Osteoblast (primary cell): ENCODE data around the gene UBE2C. TPM values are rescaled to one million over a fixed set of nuclear protein-coding genes. Genes with fewer than 3 reads are reported as not detected.

Experiments
- DNase-seq: peaks from one replicate; pipeline ENCODE4 v3.0.0; 2011; ENCODE audit warnings: low spot score, mixed read lengths; ENCODE audit not compliant: insufficient read length; ENCODE audit errors: missing footprints
- H2AFZ ChIP-seq: 2 replicates; pipeline ENCODE4 v1.6.0; 2011; ENCODE audit warnings: mild to moderate bottlenecking, low read length
- H3K27ac ChIP-seq: 2 replicates; pipeline ENCODE4 v1.5.1; 2011; ENCODE audit warnings: mild to moderate bottlenecking, low read depth, low read length, moderate library complexity
- H3K27me3 ChIP-seq: 2 replicates; pipeline ENCODE4 v1.6.0; 2012; ENCODE audit warnings: mild to moderate bottlenecking, control low read depth, inconsistent platforms, low read length, moderate library complexity; ENCODE audit not compliant: insufficient read depth
- H3K36me3 ChIP-seq: 2 replicates; pipeline ENCODE4 v1.5.1; 2011; ENCODE audit warnings: mild to moderate bottlenecking, low read length, control low read depth, moderate library complexity; ENCODE audit not compliant: insufficient read depth
- H3K4me1 ChIP-seq: 2 replicates; pipeline ENCODE4 v1.5.1; 2011; ENCODE audit warnings: mild to moderate bottlenecking, low read length, control low read depth, moderate library complexity; ENCODE audit not compliant: insufficient read depth
- H3K4me2 ChIP-seq: 2 replicates; pipeline ENCODE4 v1.6.0; 2011; ENCODE audit warnings: mild to moderate bottlenecking, low read length; ENCODE audit not compliant: insufficient read depth
- H3K4me3 ChIP-seq: fragments of 200-600 bp; sonication (generic); 3 replicates; pipeline ENCODE4 v1.5.1; 2012; ENCODE audit warnings: mild to moderate bottlenecking, low read length, inconsistent platforms; ENCODE audit not compliant: insufficient read depth
- H3K79me2 ChIP-seq: 2 replicates; pipeline ENCODE4 v1.6.0; 2012; ENCODE audit warnings: mild to moderate bottlenecking, low read length, control low read depth, inconsistent platforms; ENCODE audit not compliant: insufficient read depth
- H3K9me3 ChIP-seq: 2 replicates; pipeline ENCODE4 v1.5.1; 2011; ENCODE audit warnings: low read depth, low read length, control low read depth
- H4K20me1 ChIP-seq: 2 replicates; pipeline ENCODE4 v1.6.0; 2012; ENCODE audit warnings: mild to moderate bottlenecking, low read length, control low read depth; ENCODE audit not compliant: insufficient read depth
- CTCF ChIP-seq: IDR thresholded peaks from 2 replicates; pipeline ENCODE4 v1.5.1; 2011; ENCODE audit warnings: mild to moderate bottlenecking, low read depth, low read length, moderate library complexity; ENCODE audit errors: extremely low read depth
- small RNA-seq: library from RNA; depleted of rRNA; stranded (forward); fragments of <200 nt; gene quantifications from one replicate; pipeline ENCODE3, GENCODE V24; 2012
- total RNA-seq: library from RNA; depleted of rRNA; stranded (reverse); fragments of >200 nt; gene quantifications from 2 replicates; pipeline ENCODE4 v1.2.3, GENCODE V29; 2012

UBE2C gene
- total RNA-seq, 1 donor, result 2.5 TPM

GRCh38 chr20:45861221-45862075 is 49.0 kb downstream of the UBE2C start:
- Histone ChIP-seq H3K4me1 (peaks cover 20% of the 10 kb centered on the region), H3K27me3 (no peaks in the 10 kb centered on the region), H3K27ac (no peak overlapping the region), H2AFZ (no peak overlapping the region), H3K9me3 (no peaks in the 10 kb centered on the region), H3K4me2 (no peak overlapping the region), H3K4me3 (no peak overlapping the region), H3K79me2 (peaks cover 13% of the 10 kb centered on the region), H3K36me3 (no peaks in the 10 kb centered on the region), H4K20me1 (no peaks in the 10 kb centered on the region)
- TF ChIP-seq CTCF, result no peak
- DNase-seq, result no peak

GRCh38 chr20:45863543-45864470 is 51.4 kb downstream of the UBE2C start:
- H3K27me3 ChIP-seq, result no peaks in the 10 kb centered on the region
- H3K4me1 ChIP-seq, result peaks cover 19% of the 10 kb centered on the region
- no peak overlapping the region for H3K4me2 ChIP-seq
- no peak for TF ChIP-seq CTCF
- no peak for DNase-seq
- H3K36me3 ChIP-seq, result no peaks in the 10 kb centered on the region
- H3K4me3 ChIP-seq, result no peak overlapping the region
- H4K20me1 ChIP-seq, result no peaks in the 10 kb centered on the region
- no peak overlapping the region for H3K27ac ChIP-seq
- H2AFZ ChIP-seq, result no peak overlapping the region
- no peaks in the 10 kb centered on the region for H3K79me2 ChIP-seq
- no peaks in the 10 kb centered on the region for H3K9me3 ChIP-seq

- H3K27me3 ChIP-seq, result no peaks in the 10 kb centered on the region
- no peak for DNase-seq
- no peak overlapping the region for H3K27ac ChIP-seq
- H3K4me3 ChIP-seq, result no peak overlapping the region
- no peak overlapping the region for H3K4me2 ChIP-seq
- H3K36me3 ChIP-seq, result no peaks in the 10 kb centered on the region
- TF ChIP-seq CTCF, result no peak
- peaks cover 12% of the 10 kb centered on the region for H3K4me1 ChIP-seq
- H3K79me2 ChIP-seq, result no peaks in the 10 kb centered on the region
- H4K20me1 ChIP-seq, result no peaks in the 10 kb centered on the region
- no peak overlapping the region for H2AFZ ChIP-seq
- no peaks in the 10 kb centered on the region for H3K9me3 ChIP-seq
Measured at GRCh38 chr20:45866454-45866853, 54.0 kb downstream of the UBE2C start.

Small RNA genes within 50 kb of the gene (small RNA-seq; reads per million reads assigned to genes)
- 0.37 reads per million for gene RNU6ATAC38P

Other genes with a start within 250 kb of the UBE2C start
- gene WFDC8, start 233.4 kb upstream of the UBE2C start, total RNA-seq, result not detected in 2 replicates
- not detected in 2 replicates for gene WFDC10A, start 182.9 kb upstream of the UBE2C start, total RNA-seq
- gene WFDC9, start 181.4 kb upstream of the UBE2C start, total RNA-seq, result not detected in 2 replicates
- not detected in 2 replicates for gene WFDC11, start 142.4 kb upstream of the UBE2C start, total RNA-seq
- gene WFDC13, start 110.6 kb upstream of the UBE2C start, total RNA-seq, result not detected in 2 replicates
- not detected in 2 replicates for gene WFDC10B, start 107.6 kb upstream of the UBE2C start, total RNA-seq
- gene SPINT4, start 90.3 kb upstream of the UBE2C start, total RNA-seq, result not detected in 2 replicates
- not detected in 2 replicates for gene WFDC3, start 20.8 kb upstream of the UBE2C start, total RNA-seq
- 12.7 and 15.6 TPM in 2 replicates for gene DNTTIP1, start 20.7 kb upstream of the UBE2C start, total RNA-seq
- gene TNNC2, start 14.7 kb downstream of the UBE2C start, total RNA-seq, result 0.29 and 0.36 TPM in 2 replicates
- gene SNX21, start 21.2 kb downstream of the UBE2C start, total RNA-seq, result 69.0 and 101 TPM in 2 replicates
- gene ACOT8, start 44.7 kb downstream of the UBE2C start, total RNA-seq, result 29.8 and 31.8 TPM in 2 replicates
- gene ZSWIM3, start 45.0 kb downstream of the UBE2C start, total RNA-seq, result 4.7 and 5.3 TPM in 2 replicates
- 7.6 and 8.8 TPM in 2 replicates for gene ZSWIM1, start 68.6 kb downstream of the UBE2C start, total RNA-seq
- 1.2 and 1.4 TPM in 2 replicates for gene SPATA25, start 75.0 kb downstream of the UBE2C start, total RNA-seq
- gene NEURL2, start 78.6 kb downstream of the UBE2C start, total RNA-seq, result 4.7 and 7.1 TPM in 2 replicates
- 157 and 181 TPM in 2 replicates for gene CTSA, start 78.7 kb downstream of the UBE2C start, total RNA-seq
- gene PLTP, start 99.5 kb downstream of the UBE2C start, total RNA-seq, result 15.3 and 21.7 TPM in 2 replicates
- 12.7 and 14.4 TPM in 2 replicates for gene PCIF1, start 122.0 kb downstream of the UBE2C start, total RNA-seq
- 18.3 and 20.3 TPM in 2 replicates for gene ZNF335, start 159.6 kb downstream of the UBE2C start, total RNA-seq
- 0.29 and 2.5 TPM in 2 replicates for gene MMP9, start 196.3 kb downstream of the UBE2C start, total RNA-seq
- gene SLC12A5, start 216.6 kb downstream of the UBE2C start, total RNA-seq, result under 0.01 TPM in 2 replicates